Measurements from ENCODE around the gene CERS1. TPM values are rescaled to one million over a fixed set of nuclear protein-coding genes. Genes with fewer than 3 reads are reported as not detected.

Gene CERS1
- total RNA-seq, 4 donors from 2014 or later, result 0.42 to 3.2 (median 1.1) TPM

GRCh38 chr19:18908917-18909619 is 13.1 kb upstream of the CERS1 start:
- Histone ChIP-seq H3K9me3 (no peaks in the 10 kb centered on the region), H3K27ac (replicated peaks in 1 of 4) (no peak overlapping the region), H3K36me3 (peaks cover 29 to 95% (median 83%) of the 10 kb centered on the region in 4 donors), H3K4me1 (peaks cover 0 to 11% (median 2%) of the 10 kb centered on the region in 4 donors), H3K4me3 (no peak overlapping the region), H3K27me3 (no peaks in the 10 kb centered on the region)
- 87% methylated on average over 15 of the region's 17 CpGs for WGBS
- no peak for TF ChIP-seq CTCF (IDR thresholded peaks at IDR 0.05)
- TF ChIP-seq POLR2AphosphoS5 (IDR thresholded peaks at IDR 0.05), result no peak
- no peak for TF ChIP-seq POLR2A (IDR thresholded peaks at IDR 0.05; ENCODE audit: low read depth)
- TF ChIP-seq EP300 (IDR thresholded peaks at IDR 0.05), result no peak
- intact Hi-C loops (cut with DNase I), result no loop called here
- DNase-seq (ENCODE audit: extremely low spot score), result no peak

GRCh38 chr19:18906605-18907519 is 10.9 kb upstream of the CERS1 start:
- Histone ChIP-seq H3K9me3 (no peaks in the 10 kb centered on the region), H3K27ac (replicated peaks in 1 of 4) (no peak overlapping the region), H3K36me3 (peaks cover 22 to 92% (median 75%) of the 10 kb centered on the region in 4 donors), H3K4me1 (no peaks in the 10 kb centered on the region), H3K4me3 (no peak overlapping the region), H3K27me3 (no peaks in the 10 kb centered on the region)
- DNase-seq (ENCODE audit: extremely low spot score), result no peak
- WGBS, result 90% methylated on average over 23 of the region's 36 CpGs
- intact Hi-C loops (cut with DNase I), result no loop called here
- TF ChIP-seq POLR2A (IDR thresholded peaks at IDR 0.05; ENCODE audit: low read depth), result no peak
- no peak for TF ChIP-seq EP300 (IDR thresholded peaks at IDR 0.05)
- TF ChIP-seq POLR2AphosphoS5 (IDR thresholded peaks at IDR 0.05), result no peak
- TF ChIP-seq CTCF (IDR thresholded peaks at IDR 0.05), result no peak

- TF ChIP-seq POLR2A (IDR thresholded peaks at IDR 0.05; ENCODE audit: low read depth) (no peak), POLR2AphosphoS5 (IDR thresholded peaks at IDR 0.05) (no peak), CTCF (IDR thresholded peaks at IDR 0.05) (no peak), EP300 (IDR thresholded peaks at IDR 0.05) (no peak)
- 88% methylated on average over 9 of the region's 26 CpGs for WGBS
Measured at GRCh38 chr19:18905513-18906236, 9.7 kb upstream of the CERS1 start.

GRCh38 chr19:18905058-18905456 is 9.1 kb upstream of the CERS1 start:
- Histone ChIP-seq H3K27ac (replicated peaks in 1 of 4) (no peak overlapping the region), H3K4me3 (no peak overlapping the region), H3K27me3 (no peaks in the 10 kb centered on the region), H3K36me3 (peaks cover 26 to 93% (median 83%) of the 10 kb centered on the region in 4 donors), H3K9me3 (no peaks in the 10 kb centered on the region), H3K4me1 (no peaks in the 10 kb centered on the region)
- no peak for TF ChIP-seq EP300 (IDR thresholded peaks at IDR 0.05)
- TF ChIP-seq POLR2AphosphoS5 (IDR thresholded peaks at IDR 0.05), result no peak
- no peak for TF ChIP-seq CTCF (IDR thresholded peaks at IDR 0.05)
- no peak for TF ChIP-seq POLR2A (IDR thresholded peaks at IDR 0.05; ENCODE audit: low read depth)
- intact Hi-C loops (cut with DNase I), result no loop called here
- WGBS, result 79% methylated on average over 8 of the region's 8 CpGs
- DNase-seq (ENCODE audit: extremely low spot score), result no peak

More at GRCh38 chr19:18905513-18906236, 9.7 kb upstream of the CERS1 start:
- no peak for DNase-seq (ENCODE audit: extremely low spot score)
- intact Hi-C loops (cut with DNase I), result no loop called here
- H3K4me3 ChIP-seq, result no peak overlapping the region
- no peak overlapping the region for H3K27ac ChIP-seq (replicated peaks in 1 of 4)
- H3K36me3 ChIP-seq, result peaks cover 22 to 93% (median 81%) of the 10 kb centered on the region in 4 donors
- H3K27me3 ChIP-seq, result no peaks in the 10 kb centered on the region
- H3K4me1 ChIP-seq, result no peaks in the 10 kb centered on the region
- H3K9me3 ChIP-seq, result no peaks in the 10 kb centered on the region

Data from esophagus muscularis mucosa (tissue), 4 donors.